C4-2B (cell line): ENCODE measurements around the gene AFF1.
"Not testable (repeated sequence)": the region's sequence is repeated elsewhere in the genome, so short reads cannot be mapped to it uniquely, and the experiment has no call there.

ENCODE experiments used
- H3K27ac ChIP-seq: fragments of 450-650 bp; 2 replicates; pipeline ENCODE4 v1.5.1; 2017
- ZFX ChIP-seq: fragments of 450-650 bp; IDR thresholded peaks from 2 replicates; pipeline ENCODE4 v1.6.1; 2017
- TF ChIP-seq, protein P1 (sequence below): fragments of 450-650 bp; conservative IDR thresholded peaks from 2 replicates; pipeline ENCODE4 v1.5.1; 2017; ENCODE audit warnings: mild to moderate bottlenecking

The AFF1 gene

DNA sequence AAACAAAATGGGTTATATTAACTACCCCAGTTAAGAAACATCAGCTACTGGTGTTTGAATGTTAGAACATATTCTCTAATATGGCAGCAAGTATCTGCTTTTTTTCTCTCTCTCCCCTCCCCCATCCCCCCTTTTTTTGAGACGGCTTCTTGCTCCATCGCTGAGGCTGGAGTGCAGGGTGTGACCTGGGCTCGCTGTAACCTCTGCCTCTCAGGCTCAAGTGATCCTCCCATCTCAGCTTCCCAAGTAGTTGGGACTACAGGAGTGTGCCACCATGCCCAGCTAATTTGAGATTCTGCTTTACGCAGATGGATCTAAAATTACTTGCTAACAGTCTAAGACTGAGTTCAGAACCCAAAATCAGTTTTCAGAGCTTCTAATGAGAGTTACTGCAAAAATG, 101.9 kb downstream of the AFF1 start:
- no peak overlapping the region for H3K27ac ChIP-seq
- TF ChIP-seq, protein P1, sequence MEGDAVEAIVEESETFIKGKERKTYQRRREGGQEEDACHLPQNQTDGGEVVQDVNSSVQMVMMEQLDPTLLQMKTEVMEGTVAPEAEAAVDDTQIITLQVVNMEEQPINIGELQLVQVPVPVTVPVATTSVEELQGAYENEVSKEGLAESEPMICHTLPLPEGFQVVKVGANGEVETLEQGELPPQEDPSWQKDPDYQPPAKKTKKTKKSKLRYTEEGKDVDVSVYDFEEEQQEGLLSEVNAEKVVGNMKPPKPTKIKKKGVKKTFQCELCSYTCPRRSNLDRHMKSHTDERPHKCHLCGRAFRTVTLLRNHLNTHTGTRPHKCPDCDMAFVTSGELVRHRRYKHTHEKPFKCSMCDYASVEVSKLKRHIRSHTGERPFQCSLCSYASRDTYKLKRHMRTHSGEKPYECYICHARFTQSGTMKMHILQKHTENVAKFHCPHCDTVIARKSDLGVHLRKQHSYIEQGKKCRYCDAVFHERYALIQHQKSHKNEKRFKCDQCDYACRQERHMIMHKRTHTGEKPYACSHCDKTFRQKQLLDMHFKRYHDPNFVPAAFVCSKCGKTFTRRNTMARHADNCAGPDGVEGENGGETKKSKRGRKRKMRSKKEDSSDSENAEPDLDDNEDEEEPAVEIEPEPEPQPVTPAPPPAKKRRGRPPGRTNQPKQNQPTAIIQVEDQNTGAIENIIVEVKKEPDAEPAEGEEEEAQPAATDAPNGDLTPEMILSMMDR, result no peak
- no peak for TF ChIP-seq ZFX

DNA sequence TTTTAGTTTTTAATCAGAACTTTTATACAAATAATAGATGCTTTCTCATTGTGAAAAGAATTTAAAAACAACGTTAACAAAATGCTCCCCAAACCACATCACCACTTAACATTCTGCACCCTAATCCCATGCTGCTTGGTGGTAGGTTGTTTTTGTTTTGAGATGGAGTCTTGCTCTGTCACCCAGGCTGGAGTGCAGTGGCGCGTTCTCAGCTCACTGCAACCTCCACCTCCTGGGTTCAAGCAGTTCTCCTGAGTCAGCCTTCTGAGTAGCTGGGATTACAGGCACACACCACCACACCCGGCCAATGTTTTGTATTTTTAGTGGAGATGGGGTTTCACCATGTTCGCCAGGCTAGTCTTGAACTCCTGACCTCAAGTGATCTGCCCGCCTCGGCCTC, 102.4 kb downstream of the AFF1 start:
- not testable (repeated sequence) for H3K27ac ChIP-seq

DNA sequence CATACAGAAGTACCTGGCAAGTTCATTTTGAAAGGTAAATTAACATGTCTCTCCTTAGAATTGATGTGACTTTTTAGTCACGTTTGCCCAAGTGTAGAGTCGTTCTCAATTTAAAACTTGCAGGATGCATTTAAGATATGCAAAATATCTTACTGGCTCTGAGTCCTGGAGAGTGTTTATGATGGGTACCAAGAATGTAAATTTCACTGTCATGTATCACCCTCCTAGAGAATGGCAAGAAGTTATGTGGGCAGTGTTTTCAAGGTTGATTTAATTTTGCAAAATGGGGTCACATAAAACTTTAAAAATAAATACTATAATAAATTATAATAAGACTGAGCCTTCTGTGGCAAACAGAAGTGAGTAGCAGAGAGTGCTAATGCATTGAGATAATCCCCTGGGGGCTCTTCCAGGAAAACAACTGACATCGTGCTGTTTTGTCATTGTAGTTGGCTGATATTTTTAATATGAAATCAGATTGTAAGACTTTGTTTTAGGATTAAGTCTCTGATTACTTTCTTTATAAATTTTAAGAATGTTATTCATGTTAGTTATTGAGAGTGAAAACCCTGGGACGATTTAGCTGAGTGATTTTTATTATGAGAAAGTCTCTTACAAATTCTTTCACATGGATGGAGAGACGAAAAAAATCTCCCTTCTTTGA, 103.0 kb downstream of the AFF1 start:
- H3K27ac ChIP-seq, result no peak overlapping the region
- TF ChIP-seq, protein P1, result no peak
- no peak for TF ChIP-seq ZFX

DNA sequence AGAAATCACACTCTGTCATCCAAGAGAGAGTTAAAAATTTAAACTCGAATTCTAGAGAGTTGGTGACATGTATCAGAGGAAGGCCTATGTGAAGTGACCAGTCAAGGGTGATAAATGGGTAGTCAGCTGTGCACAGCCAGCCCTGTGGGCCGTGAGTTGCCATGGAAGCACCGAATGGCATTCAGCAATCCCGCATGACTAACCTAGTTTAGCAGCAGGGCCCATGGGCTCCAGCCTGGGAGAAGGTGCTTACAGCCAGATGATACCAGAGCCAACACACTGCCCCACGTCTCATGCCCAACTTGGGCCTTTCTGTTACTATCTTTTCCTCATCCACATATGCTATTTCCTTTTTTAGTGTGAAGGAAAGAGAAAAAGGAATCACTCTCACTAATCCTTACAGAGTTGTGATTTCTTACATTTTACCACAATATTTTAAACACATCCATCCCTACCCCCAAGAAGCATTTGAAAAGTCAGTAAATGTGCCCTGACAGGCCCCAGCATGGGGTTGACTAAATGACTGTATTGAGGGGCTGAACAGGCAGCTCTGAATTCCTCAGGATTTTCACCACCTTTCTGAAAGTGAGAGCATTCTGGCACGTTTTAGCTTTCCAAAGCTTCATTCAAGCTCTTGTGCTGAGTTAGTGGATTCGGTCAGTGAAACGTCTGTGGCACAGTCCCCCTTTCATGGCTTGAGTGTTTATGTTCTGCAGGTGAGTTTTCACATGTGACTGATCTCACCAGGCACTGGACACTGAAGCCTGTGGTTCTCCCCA, 104.2 kb downstream of the AFF1 start:
- H3K27ac ChIP-seq, result no peak overlapping the region
- no peak for TF ChIP-seq ZFX
- TF ChIP-seq, protein P1, result no peak

DNA sequence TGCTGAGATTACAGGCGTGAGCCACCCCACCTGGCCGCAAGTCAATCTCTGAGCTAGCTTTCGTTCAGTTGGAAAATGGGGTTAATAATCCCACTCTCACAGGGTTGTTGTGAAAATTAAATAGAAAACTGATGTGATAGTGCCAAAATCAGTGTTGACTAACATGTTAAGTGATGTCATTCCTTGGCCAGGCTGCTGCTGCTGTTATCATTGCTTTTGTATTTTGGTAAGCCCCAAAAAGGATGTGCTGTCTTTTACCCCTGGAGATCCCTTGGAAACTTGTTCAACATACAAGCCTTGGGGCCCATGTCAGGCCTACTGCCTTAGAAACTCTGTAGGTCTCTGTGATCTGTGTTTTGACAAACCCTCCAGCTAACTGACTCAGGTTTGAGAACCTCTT, 106.3 kb downstream of the AFF1 start:
- no peak for TF ChIP-seq ZFX
- TF ChIP-seq, protein P1, result no peak
- H3K27ac ChIP-seq, result no peak overlapping the region

DNA sequence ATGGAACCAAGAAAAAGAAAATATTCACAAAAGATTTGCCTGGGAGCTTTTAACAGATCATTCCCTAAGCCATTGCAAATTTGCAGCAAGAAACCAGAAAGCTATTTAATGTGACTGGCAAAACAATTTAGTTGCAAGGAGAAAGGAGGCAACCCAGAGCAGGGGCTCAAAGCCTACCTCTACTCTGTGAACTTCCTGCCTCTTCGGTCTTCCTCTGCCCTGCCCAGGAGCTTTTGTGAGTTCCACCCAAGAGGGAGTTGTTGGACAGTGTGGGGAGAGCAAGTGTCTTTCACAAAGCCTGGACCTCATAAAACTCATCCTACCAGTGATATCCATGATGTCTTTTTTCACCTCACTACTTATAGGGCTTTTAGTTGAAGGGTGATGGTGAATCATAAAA, 107.4 kb downstream of the AFF1 start:
- no peak for TF ChIP-seq ZFX
- TF ChIP-seq, protein P1, result no peak
- H3K27ac ChIP-seq, result no peak overlapping the region

DNA sequence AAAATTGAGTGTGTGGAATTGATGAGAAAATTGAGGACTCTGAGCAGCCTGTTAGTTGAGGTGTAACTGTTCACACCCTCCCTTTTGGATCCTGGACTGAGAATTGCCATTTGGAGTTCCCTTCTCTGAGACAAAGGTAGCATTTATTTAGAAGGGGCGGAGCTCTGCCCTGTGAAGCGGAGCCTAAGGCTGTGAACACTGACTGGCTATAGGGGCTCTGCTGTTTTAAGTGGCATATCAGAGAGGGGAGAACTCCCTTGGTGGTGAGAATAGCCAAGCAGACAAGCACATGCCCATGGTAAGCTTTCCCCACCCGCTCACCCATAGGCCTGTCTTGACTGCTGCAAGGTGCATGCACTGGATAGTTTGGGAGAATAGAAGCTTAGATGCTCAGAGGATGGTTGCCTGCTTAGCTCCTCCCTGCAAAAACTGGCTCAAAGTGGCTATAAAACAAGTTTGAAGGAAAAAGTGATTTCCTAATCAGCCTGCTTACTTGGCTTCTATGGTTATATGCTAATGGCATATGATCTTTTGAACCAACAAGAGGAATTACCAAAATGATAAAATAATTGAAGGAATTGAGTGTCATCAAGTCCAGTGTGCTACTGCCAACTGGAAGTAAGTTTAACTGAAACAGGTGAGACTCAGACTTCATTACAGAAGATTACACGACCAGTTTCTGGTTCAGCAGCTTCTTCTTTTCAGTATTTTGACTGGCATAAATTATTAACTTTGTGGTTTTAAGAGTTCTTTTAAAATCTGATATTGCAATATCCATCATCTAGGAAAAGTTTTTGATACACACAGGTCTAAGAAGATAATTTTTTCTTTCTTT, 108.4 kb downstream of the AFF1 start:
- TF ChIP-seq, protein P1, result no peak
- TF ChIP-seq ZFX, result no peak
- H3K27ac ChIP-seq, result no peak overlapping the region
